Panc1 (cell line): ENCODE data around the gene NKAIN2. TPM values are rescaled to one million over a fixed set of nuclear protein-coding genes. Genes with fewer than 3 reads are reported as not detected.

Experiments
- ATAC-seq: fragments of 200-7000 bp; cut with Tn5 transposase; 2 replicates; pipeline ENCODE4 v1.9.1; 2020; ENCODE audit warnings: mild to moderate bottlenecking, moderate library complexity
- BruUV-seq: library from RNA; stranded (reverse); fragments of 400-500 nt; replicated peaks from 2 replicates; lab custom pipeline; 2021; lab: Mats Ljungman, UMichigan
- CTCF ChIA-PET: fragments of 300-600 bp; sonication (Branson Sonifier 250); formaldehyde crosslinking; loops from one replicate; lab custom pipeline; 2022; ENCODE audit warnings: antibody characterized with exemption; lab: Charles Lee
- POLR2A ChIA-PET: fragments of 300-600 bp; sonication (Branson Sonifier 250); formaldehyde crosslinking; loops from one replicate; lab custom pipeline; 2022; ENCODE audit warnings: antibody characterized with exemption; lab: Charles Lee
- DNase-seq: peaks from one replicate; pipeline ENCODE4 v3.0.0-alpha.2; 2010; ENCODE audit warnings: low read depth, low spot score
- H3K27ac ChIP-seq: 2 replicates; pipeline ENCODE4 v1.5.1; 2011; ENCODE audit warnings: mild to moderate bottlenecking, low read length, inconsistent platforms
- H3K27me3 ChIP-seq: fragments of 200-500 bp; sonication (Bioruptor generic); 2 replicates; pipeline ENCODE4 v1.6.0; 2014; ENCODE audit warnings: low read length, inconsistent platforms; ENCODE audit not compliant: control insufficient read depth, insufficient read depth
- H3K36me3 ChIP-seq: fragments of 200-500 bp; sonication (Bioruptor generic); 2 replicates; pipeline ENCODE4 v1.5.1; 2014; ENCODE audit warnings: inconsistent platforms, mild to moderate bottlenecking, low read length, moderate library complexity; ENCODE audit not compliant: control insufficient read depth, insufficient read depth
- H3K4me1 ChIP-seq: 2 replicates; pipeline ENCODE4 v1.5.1; 2011; ENCODE audit warnings: inconsistent platforms, mild to moderate bottlenecking, low read length, moderate library complexity; ENCODE audit not compliant: control insufficient read depth, insufficient read depth
- H3K4me3 ChIP-seq, 2 experiments: 2 replicates each; pipeline ENCODE4 v1.5.1; 2011 to 2012; ENCODE audit warnings: low read depth in 2 of 2, low read length in 2 of 2, mild to moderate bottlenecking in 2 of 2, inconsistent platforms in 1 of 2, moderate library complexity in 1 of 2
- H3K9me3 ChIP-seq: fragments of 200-500 bp; sonication (Bioruptor generic); 2 replicates; pipeline ENCODE4 v1.5.1; 2014; ENCODE audit warnings: low read depth, mild to moderate bottlenecking, inconsistent platforms, low read length, moderate library complexity; ENCODE audit not compliant: control insufficient read depth, insufficient read depth
- CTCF ChIP-seq: fragments of 450-650 bp; IDR thresholded peaks from 2 replicates; pipeline ENCODE4 v1.5.1; 2017; ENCODE audit warnings: mild to moderate bottlenecking
- POLR2AphosphoS5 ChIP-seq: IDR thresholded peaks from 2 replicates; pipeline ENCODE4 v1.6.1; 2012; ENCODE audit warnings: mild to moderate bottlenecking, low read depth, low read length, moderate library complexity
- REST ChIP-seq, 2 experiments: IDR thresholded peaks; 2 replicates each; pipeline ENCODE4 v1.6.1; 2011 to 2012; ENCODE audit warnings: low read depth in 2 of 2, control low read depth in 1 of 2, low read length in 1 of 2, mild to moderate bottlenecking in 1 of 2, moderate library complexity in 1 of 2; ENCODE audit not compliant: insufficient read depth in 1 of 2
- SIN3A ChIP-seq: IDR thresholded peaks from 2 replicates; pipeline ENCODE4 v1.6.1; 2012; ENCODE audit warnings: low read depth, mild to moderate bottlenecking, low read length, moderate library complexity, borderline replicate concordance; ENCODE audit not compliant: insufficient read depth
- TCF7L2 ChIP-seq: IDR thresholded peaks from 2 replicates; pipeline ENCODE4 v1.6.1; 2011; ENCODE audit warnings: mild to moderate bottlenecking, low read depth, low read length, inconsistent platforms
- in situ Hi-C: cut with HindIII; loops from 2 replicates; pipeline ENCODE4 v1.10.0; 2016; ENCODE audit warnings: low sequenced_read_pairs, low pct_unique_long_range_greater_than_20kb
- intact Hi-C: fragments of 100-400 bp; cut with micrococcal nuclease; formaldehyde crosslinking; loops from one replicate; pipeline ENCODE4 v1.10.0; 2022; ENCODE audit not compliant: unreplicated experiment
- total RNA-seq: library from RNA; stranded (reverse); gene quantifications from one replicate; pipeline ENCODE4 v1.2.1, GENCODE V29; 2021; ENCODE audit not compliant: unreplicated experiment

The NKAIN2 gene
- total RNA-seq, 1 experiment from 2014 or later: 2.6 TPM

GRCh38 chr6:124757560-124757959 is 953.9 kb downstream of the NKAIN2 start:
- no peaks in the 10 kb centered on the region for H3K9me3 ChIP-seq
- BruUV-seq: no TSS peak
- H3K27ac ChIP-seq: no peak overlapping the region
- intact Hi-C loops: no loop called here
- no peak for DNase-seq
- no peaks in the 10 kb centered on the region for H3K27me3 ChIP-seq
- in situ Hi-C loops: no loop called here
- ATAC-seq: no peak
- peaks cover 2% of the 10 kb centered on the region; the same call in 1 of the 2 replicates for H3K4me1 ChIP-seq
- no peaks in the 10 kb centered on the region for H3K36me3 ChIP-seq
- TF ChIP-seq TCF7L2 (no peak), CTCF (no peak), REST (IDR thresholded peaks at IDR 0.05; ENCODE audit: insufficient read depth in 1 of 2, low read depth in 2 of 2, low read length in 1 of 2) (no peak), POLR2AphosphoS5 (no peak), SIN3A (no peak)
- ChIA-PET CTCF (no interaction called here), POLR2A (no interaction called here)
- H3K4me3 ChIP-seq: no peak overlapping the region

- DNase-seq: no peak
- Histone ChIP-seq H3K4me3 (no peak overlapping the region), H3K9me3 (no peaks in the 10 kb centered on the region), H3K27me3 (no peaks in the 10 kb centered on the region), H3K36me3 (no peaks in the 10 kb centered on the region), H3K27ac (no peak overlapping the region), H3K4me1 (peaks cover 2% of the 10 kb centered on the region; the same call in 1 of the 2 replicates)
- ChIA-PET CTCF (no interaction called here), POLR2A (no interaction called here)
- in situ Hi-C loops (no loop called here), intact Hi-C loops (no loop called here)
- no TSS peak for BruUV-seq
- TF ChIP-seq SIN3A: no peak
- no peak for TF ChIP-seq CTCF
- no peak for TF ChIP-seq POLR2AphosphoS5
- TF ChIP-seq REST (IDR thresholded peaks at IDR 0.05; ENCODE audit: insufficient read depth in 1 of 2, low read depth in 2 of 2, low read length in 1 of 2): no peak
- no peak for TF ChIP-seq TCF7L2
- ATAC-seq: no peak
Observed at GRCh38 chr6:124758663-124759062, 955.0 kb downstream of the NKAIN2 start.
